NOMO-1 treated with dmso at 0.1 percent for 144 hours (cell line): Measurements from ENCODE around the gene ATP6V1C2.

Experiments used
- DNase-seq: peaks from one replicate; lab custom pipeline; 2025; ENCODE audit not compliant: unreplicated experiment; lab: John Stamatoyannopoulos, UW

The ATP6V1C2 gene, protein sequence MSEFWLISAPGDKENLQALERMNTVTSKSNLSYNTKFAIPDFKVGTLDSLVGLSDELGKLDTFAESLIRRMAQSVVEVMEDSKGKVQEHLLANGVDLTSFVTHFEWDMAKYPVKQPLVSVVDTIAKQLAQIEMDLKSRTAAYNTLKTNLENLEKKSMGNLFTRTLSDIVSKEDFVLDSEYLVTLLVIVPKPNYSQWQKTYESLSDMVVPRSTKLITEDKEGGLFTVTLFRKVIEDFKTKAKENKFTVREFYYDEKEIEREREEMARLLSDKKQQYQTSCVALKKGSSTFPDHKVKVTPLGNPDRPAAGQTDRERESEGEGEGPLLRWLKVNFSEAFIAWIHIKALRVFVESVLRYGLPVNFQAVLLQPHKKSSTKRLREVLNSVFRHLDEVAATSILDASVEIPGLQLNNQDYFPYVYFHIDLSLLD

DNA sequence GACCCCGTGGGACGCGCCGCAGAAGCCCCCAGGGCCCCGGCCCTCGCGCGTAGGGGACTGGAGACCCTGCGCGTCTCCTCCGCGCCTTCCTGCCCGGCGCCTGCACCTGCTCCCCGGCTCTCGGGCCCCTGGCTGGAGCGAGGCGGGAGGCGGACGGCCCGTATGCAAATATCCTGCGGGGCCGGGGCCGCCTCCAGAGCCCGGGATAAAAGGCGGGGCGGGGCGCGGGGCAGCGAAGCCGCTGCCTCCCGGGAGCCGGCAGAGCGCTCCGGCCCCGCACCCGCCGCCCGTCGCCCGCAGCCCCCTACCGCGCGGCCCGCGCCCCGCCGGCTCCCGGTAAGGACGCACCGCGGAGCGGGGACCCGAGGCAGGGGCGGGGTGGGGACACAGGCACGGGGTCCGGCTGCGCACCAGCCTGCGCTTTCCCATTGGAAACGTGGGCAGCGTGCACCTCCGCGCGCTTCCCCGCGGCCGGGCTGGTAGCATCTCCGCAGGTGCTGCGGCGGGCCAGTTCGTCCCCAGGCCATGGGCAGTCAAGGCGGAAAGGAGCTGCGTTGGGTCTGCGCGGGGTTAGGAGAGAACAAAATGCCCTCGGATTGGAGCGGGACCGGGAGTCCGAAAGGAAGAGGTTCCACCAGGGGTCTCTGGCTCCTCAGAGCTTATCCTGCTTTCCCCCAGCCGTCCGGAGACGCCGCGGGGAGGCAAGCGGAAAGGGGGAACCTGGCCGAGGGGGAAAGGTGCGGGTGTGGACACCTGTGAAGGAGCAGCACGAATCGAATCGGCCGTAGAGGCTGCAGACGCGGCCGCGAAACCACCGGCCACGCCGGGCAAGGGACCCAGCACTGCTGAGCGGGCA lies at the start of gene ATP6V1C2:
ATP6V1C2 (plus strand) TSS at position 235 of the 856 bp plus-strand sequence. CDS start 1,220 bp downstream, outside the sequence.
- DNase-seq = no peak

- no peak for DNase-seq
Measured at GRCh38 chr2:10675131-10675530, 46.3 kb upstream of the ATP6V1C2 start.

- no peak for DNase-seq
Measured at GRCh38 chr2:10678225-10678624, 43.2 kb upstream of the ATP6V1C2 start.

DNA sequence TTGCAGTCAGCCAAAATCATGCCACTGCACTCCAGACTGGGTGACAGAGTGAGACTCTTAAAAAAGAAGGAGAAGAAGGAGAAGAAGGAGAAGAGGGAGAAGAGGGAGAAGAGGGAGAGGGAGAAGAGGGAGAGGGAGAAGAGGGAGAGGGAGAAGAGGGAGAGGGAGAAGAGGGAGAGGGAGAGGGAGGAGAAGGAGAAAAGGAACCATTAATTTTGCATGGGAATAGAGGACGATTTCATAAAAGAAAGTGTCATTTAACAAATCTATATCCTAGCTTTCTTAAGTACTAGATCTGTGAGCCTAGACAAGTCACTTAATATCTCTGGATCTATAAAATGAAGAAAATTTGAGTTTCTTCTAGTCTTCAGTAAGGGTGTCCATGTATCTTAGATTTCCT lies 41.2 kb upstream of the ATP6V1C2 start:
- DNase-seq = no peak

GRCh38 chr2:10680957-10681356 lies 40.5 kb upstream of the ATP6V1C2 start:
- no peak for DNase-seq

DNA sequence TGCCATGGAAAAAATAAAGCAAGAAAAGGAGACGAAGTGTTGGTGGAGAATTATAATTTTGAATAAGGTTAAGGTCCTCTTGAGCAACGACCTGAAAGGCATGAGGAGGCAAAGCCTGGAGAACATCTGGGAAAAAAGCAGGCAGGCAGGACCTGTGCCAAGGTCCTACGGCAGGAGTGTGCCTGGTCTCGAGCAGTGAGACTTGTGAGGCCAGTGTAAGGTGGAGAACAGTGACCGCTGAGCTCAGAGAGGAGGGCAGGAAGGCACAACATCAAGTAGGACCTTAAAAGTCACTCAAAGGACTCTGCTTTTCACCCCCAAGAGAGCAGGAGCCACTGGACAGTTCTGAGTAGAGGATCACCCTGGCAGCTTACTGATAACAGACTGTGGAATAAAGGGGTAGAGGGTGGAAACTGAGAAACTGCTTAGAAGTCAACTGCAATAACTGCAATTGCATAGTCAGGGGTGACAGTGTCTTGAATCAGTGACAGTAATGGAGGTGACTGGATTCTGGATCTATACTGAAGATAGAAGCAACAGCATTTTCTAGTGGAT lies 35.2 kb upstream of the ATP6V1C2 start:
- DNase-seq = no peak

DNA sequence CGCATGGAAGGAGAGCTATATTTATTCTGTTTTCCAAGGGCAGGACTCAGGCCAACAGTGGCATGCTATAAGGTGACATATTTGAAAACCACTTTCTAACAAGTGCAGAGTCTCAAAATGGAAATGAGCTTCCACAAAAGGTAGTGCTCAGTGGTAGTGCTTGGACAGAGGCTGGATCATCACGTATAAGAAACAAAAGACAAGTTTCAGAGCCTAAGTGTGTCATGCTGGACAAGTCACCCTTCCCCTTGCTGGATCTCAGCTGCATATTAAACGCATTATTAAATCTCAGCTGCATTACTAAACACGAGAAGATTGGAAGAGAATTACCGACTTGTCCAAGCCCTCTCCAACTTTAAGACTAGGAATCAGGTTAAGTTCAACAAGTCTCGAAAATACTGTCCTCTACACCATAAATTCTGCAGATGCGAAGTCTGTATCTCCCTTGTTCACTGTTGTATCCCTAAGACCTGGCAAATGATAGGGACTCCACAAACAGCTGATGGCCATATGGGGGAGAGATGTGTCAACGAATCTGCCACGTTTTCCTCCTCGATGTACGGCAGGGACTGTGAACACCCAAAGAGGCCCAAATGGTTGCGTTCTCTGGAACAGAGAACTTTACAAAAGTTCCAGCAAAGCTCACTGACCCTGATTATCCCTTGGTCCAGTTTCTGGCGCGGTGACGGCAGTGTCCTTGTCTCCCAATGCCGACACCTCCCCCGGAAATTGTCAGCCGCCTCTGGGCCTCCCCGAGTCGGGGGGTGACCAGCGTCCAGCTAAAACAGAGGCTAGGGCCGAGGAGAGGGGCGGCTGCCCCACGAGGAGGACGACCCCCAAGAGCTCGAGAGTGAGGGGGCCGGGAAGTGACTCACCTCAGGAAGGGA lies 32.3 kb upstream of the ATP6V1C2 start:
- DNase-seq = no peak

DNA sequence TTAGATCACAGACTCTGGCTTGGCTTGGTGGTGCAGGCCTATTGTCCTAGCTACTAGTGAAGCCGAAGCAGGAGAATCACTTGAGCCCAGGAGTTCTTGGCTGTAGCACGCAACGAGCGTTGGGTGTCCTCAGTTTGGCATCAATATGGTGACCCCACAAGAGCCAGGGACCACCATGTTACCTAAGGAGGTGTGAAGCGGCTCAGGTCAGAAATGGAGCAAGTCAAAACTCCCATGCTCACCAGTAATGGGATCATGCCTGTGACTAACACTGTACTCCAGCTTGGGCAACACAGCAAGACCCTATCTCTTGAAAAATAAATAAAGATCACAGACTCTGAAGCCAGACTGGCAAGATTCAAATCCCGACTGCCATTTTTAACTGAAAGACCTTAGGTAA lies 29.9 kb upstream of the ATP6V1C2 start:
- no peak for DNase-seq

- DNase-seq = no peak
Measured at GRCh38 chr2:10700078-10700803, 21.2 kb upstream of the ATP6V1C2 start.

- no peak for DNase-seq
Measured at GRCh38 chr2:10704034-10704594, 17.3 kb upstream of the ATP6V1C2 start.

GRCh38 chr2:10706033-10706432 lies 15.4 kb upstream of the ATP6V1C2 start:
- no peak for DNase-seq

DNA sequence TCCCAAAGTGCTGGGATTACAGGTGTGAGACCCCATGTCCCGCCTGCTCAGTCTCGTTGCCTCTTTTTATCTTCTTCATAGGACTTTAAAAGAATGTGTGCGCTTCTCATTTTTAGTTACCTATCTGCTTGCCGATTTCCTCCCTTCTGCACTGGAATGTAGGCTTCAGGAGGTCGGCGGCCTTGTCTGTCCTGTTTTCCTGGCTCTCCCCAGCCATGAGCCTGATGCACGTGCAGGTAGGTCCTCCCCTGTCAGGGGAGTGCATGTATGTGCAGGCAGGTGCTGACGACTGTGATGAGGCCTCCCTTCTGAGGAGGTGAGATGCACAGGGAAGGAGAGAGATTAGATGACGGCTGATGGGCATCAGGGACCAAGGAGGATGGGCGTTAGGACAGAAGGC lies 13.6 kb upstream of the ATP6V1C2 start:
- DNase-seq = no peak

DNA sequence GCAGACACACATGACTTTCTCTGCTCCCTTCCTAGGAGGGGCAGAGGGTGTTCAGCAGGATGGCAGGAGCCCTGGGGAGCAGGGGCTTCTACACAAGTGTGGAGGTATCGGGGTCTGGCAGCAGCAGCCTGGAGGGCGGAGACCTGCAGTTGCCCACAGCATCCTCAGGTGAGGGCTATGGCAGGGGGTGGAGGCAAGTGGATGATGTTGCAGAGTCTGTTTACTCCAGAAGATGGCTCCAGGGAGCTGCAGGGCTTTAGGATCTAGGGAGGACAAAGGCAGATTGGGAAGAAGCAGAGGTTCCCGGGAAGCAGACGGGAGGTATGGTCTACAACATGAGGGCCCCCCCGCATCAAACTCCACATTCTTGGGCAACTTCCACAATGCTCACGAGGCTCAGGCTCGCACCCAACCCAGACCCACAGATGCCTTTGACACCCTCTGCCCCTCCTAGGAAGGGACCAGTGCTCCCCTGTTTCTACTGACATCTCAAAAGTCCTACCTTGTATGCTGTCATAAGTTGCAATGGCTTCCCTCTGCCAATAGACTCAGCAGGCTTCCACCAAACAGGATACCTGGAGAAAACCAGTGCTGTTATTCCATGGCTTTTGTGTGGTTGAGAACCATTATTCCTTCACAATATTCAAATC lies 12.0 kb upstream of the ATP6V1C2 start:
- no peak for DNase-seq

GRCh38 chr2:10712185-10712809 lies 9.1 kb upstream of the ATP6V1C2 start:
- DNase-seq = no peak

- peak; percentile 6 for DNase-seq
Measured at GRCh38 chr2:10716581-10716980, 4.8 kb upstream of the ATP6V1C2 start.

DNA sequence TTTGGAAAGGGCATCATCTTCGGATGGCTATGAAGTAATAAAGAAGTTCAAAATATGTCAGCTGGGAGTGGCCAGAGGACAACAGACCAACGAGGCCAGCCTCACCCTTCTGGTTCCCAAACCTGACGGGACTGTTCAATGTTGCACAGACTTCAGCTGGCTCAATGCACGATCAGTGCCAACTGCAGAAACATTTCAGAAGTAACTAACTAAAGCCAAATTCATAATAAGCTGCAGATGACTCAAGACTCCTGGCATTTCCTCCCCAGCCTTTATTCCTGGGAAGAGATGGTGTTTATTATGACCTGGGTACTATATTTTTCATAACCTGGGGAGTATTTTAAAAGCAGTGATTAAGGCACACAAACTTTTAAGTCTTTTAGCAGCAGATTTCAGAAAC lies 3.8 kb upstream of the ATP6V1C2 start:
- no peak for DNase-seq

- DNase-seq = no peak
Measured at GRCh38 chr2:10720306-10720705, 1.1 kb upstream of the ATP6V1C2 start.

DNA sequence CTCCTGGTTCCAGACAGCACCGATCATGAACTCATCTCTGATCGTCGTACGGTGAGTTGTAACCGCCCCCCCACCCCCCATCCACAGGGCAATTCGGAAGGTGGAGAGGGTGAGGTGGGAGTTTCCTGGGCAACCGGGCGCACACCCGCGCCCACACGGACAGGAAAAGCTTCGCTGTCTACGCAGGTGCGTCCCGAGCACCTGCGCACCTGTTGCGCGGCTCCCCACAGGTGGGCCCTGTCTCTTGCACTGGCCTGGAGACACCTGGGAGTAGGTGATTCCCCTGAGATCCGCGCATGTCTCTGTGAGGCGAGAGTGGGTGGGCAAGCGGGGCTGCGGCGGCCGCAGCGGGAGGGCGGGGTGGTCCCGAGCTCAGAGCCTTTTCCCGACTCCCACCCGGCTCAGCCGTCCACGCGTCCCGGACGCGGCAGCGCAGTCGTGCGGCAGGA lies 459 bp upstream of the ATP6V1C2 start:
- DNase-seq = no peak
